Caco-2 (cell line): Measurements from ENCODE around the gene EEF1E1. TPM values are rescaled to one million over a fixed set of nuclear protein-coding genes. Genes with fewer than 3 reads are reported as not detected.

ENCODE experiments used
- BruUV-seq: library from RNA; stranded (reverse); fragments of 400-500 nt; replicated peaks from 2 replicates; lab custom pipeline; 2021; lab: Mats Ljungman, UMichigan
- CTCF ChIA-PET: fragments of 300-600 bp; sonication (Branson Sonifier 250); formaldehyde crosslinking; loops from one replicate; lab custom pipeline; 2022; ENCODE audit warnings: antibody characterized with exemption; lab: Charles Lee
- POLR2A ChIA-PET: fragments of 300-600 bp; sonication (Branson Sonifier 250); formaldehyde crosslinking; loops from one replicate; lab custom pipeline; 2022; ENCODE audit warnings: antibody characterized with exemption; lab: Charles Lee
- DNase-seq, 2 experiments: peaks; one replicate each; pipeline versions ENCODE4 v3.0.0 to v3.0.0-alpha.2; 2020 to 2022
- H3K27me3 ChIP-seq: replicated peaks from 2 replicates; pipeline ENCODE4 v1.6.0; 2011; ENCODE audit warnings: low read length; ENCODE audit not compliant: control insufficient read depth, insufficient read depth
- H3K36me3 ChIP-seq: 2 replicates; pipeline ENCODE4 v1.5.1; 2011; ENCODE audit warnings: low read length; ENCODE audit not compliant: control insufficient read depth, insufficient read depth
- H3K4me1 ChIP-seq: fragments of 250-450 bp; sonication (Bioruptor Pico); 2 replicates; pipeline ENCODE4 v1.5.1; 2020; ENCODE audit warnings: mild to moderate bottlenecking
- H3K4me3 ChIP-seq: 2 replicates; pipeline ENCODE4 v1.5.1; 2011; ENCODE audit warnings: low read depth, mild to moderate bottlenecking, control low read depth, low read length
- H3K9me3 ChIP-seq: fragments of 250-450 bp; sonication (Bioruptor Pico); 2 replicates; pipeline ENCODE4 v1.5.1; 2020; ENCODE audit warnings: mild to moderate bottlenecking, moderate library complexity
- H3K27ac Mint-ChIP-seq: one replicate; pipeline ENCODE4 v1.8.0; 2022; ENCODE audit warnings: mixed read lengths; ENCODE audit not compliant: unreplicated experiment
- H3K27me3 Mint-ChIP-seq: one replicate; pipeline ENCODE4 v1.8.0; 2022; ENCODE audit warnings: mixed read lengths; ENCODE audit not compliant: insufficient read depth, unreplicated experiment
- H3K36me3 Mint-ChIP-seq: one replicate; pipeline ENCODE4 v1.8.0; 2022; ENCODE audit warnings: mild to moderate bottlenecking, mixed read lengths; ENCODE audit not compliant: insufficient read depth, unreplicated experiment
- H3K4me1 Mint-ChIP-seq: one replicate; pipeline ENCODE4 v1.8.0; 2022; ENCODE audit warnings: low read depth, mixed read lengths; ENCODE audit not compliant: unreplicated experiment
- H3K4me3 Mint-ChIP-seq: one replicate; pipeline ENCODE4 v1.8.0; 2022; ENCODE audit warnings: mild to moderate bottlenecking, moderate library complexity, mixed read lengths; ENCODE audit not compliant: unreplicated experiment
- H3K9me3 Mint-ChIP-seq: one replicate; pipeline ENCODE4 v1.8.0; 2022; ENCODE audit warnings: mixed read lengths; ENCODE audit not compliant: unreplicated experiment
- intact Hi-C: fragments of 100-400 bp; cut with micrococcal nuclease; formaldehyde crosslinking; loops from one replicate; pipeline ENCODE4 v1.10.0; 2022; ENCODE audit not compliant: unreplicated experiment
- total RNA-seq: library from RNA; stranded (reverse); gene quantifications from 2 replicates; pipeline ENCODE4 v1.2.3, GENCODE V29; 2022
- TF ChIP-seq, protein P1 (sequence below), 2 experiments: fragments of 200-600 bp in 1 of 2; IDR thresholded peaks; 1 replicate in 1 of 2; 2 replicates in 1 of 2; pipeline versions ENCODE4 v1.5.1 to v1.8.0; 2011 to 2022; ENCODE audit warnings: antibody characterized with exemption in 1 of 2, control low read depth in 1 of 2, inconsistent platforms in 1 of 2, low read depth in 1 of 2, low read length in 1 of 2, mild to moderate bottlenecking in 1 of 2, moderate library complexity in 1 of 2; ENCODE audit not compliant: insufficient read depth in 1 of 2, severe bottlenecking in 1 of 2, unreplicated experiment in 1 of 2

The EEF1E1 gene
- total RNA-seq, 1 experiment from 2014 or later = 60.3 TPM

DNA sequence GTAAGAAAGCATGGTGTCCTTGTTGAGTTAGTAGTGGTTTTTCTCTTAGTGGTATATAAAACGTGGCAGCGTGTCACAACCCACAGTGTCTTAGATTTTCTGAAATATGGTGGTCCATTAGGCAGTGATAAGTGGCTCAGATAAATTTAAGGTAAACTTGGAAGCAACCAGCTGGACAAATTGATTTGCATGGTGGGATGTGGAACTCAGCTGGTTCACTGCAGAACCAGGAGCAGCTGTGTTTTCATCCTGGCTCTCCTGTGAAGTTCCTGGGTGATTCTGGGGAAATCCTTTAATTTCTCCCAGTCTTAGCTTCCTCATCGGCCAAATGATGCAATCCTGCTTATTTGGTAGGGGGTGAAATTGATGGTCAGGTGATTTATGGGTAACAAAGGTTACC lies 32.9 kb upstream of the EEF1E1 start:
- TF ChIP-seq, protein P1, sequence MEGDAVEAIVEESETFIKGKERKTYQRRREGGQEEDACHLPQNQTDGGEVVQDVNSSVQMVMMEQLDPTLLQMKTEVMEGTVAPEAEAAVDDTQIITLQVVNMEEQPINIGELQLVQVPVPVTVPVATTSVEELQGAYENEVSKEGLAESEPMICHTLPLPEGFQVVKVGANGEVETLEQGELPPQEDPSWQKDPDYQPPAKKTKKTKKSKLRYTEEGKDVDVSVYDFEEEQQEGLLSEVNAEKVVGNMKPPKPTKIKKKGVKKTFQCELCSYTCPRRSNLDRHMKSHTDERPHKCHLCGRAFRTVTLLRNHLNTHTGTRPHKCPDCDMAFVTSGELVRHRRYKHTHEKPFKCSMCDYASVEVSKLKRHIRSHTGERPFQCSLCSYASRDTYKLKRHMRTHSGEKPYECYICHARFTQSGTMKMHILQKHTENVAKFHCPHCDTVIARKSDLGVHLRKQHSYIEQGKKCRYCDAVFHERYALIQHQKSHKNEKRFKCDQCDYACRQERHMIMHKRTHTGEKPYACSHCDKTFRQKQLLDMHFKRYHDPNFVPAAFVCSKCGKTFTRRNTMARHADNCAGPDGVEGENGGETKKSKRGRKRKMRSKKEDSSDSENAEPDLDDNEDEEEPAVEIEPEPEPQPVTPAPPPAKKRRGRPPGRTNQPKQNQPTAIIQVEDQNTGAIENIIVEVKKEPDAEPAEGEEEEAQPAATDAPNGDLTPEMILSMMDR (IDR thresholded peaks at IDR 0.05; ENCODE audit: insufficient read depth in 1 of 2, low read depth in 1 of 2, low read length in 1 of 2, severe bottlenecking in 1 of 2, unreplicated experiment in 1 of 2) = no peak
- Mint-ChIP-seq H3K9me3 (no peaks in the 10 kb centered on the region), H3K4me1 (peaks cover 13% of the 10 kb centered on the region), H3K27ac (no peak overlapping the region), H3K4me3 (no peak overlapping the region), H3K27me3 (no peaks in the 10 kb centered on the region), H3K36me3 (peaks cover 5% of the 10 kb centered on the region)
- Histone ChIP-seq H3K9me3 (no peaks in the 10 kb centered on the region), H3K4me3 (no peak overlapping the region), H3K36me3 (no peaks in the 10 kb centered on the region), H3K27me3 (no peaks in the 10 kb centered on the region), H3K4me1 (peaks cover 17% of the 10 kb centered on the region)
- intact Hi-C loops = loop anchor here (10.0 kb wide), 1 partner anchor 570 kb away; no protein-coding TSS in a partner anchor
- CTCF ChIA-PET = interaction anchor here (1.4 kb wide), 1 partner anchor 84 kb away, joined by 5 read pairs; no protein-coding TSS in a partner anchor
- DNase-seq = no peak
- POLR2A ChIA-PET = no interaction called here
- BruUV-seq = no TSS peak

DNA sequence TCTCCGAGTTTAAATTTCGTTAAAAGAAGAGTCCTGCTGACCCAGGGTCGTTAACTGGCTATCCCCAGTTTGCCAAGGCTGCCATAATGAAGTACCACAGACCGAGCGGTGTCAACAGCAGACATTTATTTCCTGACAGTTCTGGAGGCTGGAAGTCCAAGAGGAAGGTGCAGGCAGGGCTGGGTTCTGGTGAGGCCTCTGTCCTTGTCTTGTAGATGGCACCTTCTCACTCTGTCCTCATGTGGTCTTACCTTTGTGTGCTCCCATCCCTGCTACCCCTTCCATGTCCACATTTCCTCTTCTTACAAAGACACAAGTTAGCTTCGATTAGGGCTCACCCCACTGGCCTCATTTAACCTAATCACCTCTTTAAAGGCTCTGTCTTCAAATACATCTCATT lies 29.8 kb upstream of the EEF1E1 start:
- Mint-ChIP-seq H3K4me1 (peaks cover 13% of the 10 kb centered on the region), H3K4me3 (no peak overlapping the region), H3K27ac (peak overlapping the region; percentile 87), H3K27me3 (no peaks in the 10 kb centered on the region), H3K36me3 (peaks cover 5% of the 10 kb centered on the region), H3K9me3 (no peaks in the 10 kb centered on the region)
- CTCF ChIA-PET = interaction anchor here (0.6 to 2.6 kb wide), 4 partner anchors 30 to 774 kb away, joined by 3 to 91 read pairs (median 6); partner anchors contain the start of gene EEF1E1
- DNase-seq = no peak
- H3K27me3 ChIP-seq = no peaks in the 10 kb centered on the region
- POLR2A ChIA-PET = no interaction called here
- H3K4me1 ChIP-seq = peaks cover 11% of the 10 kb centered on the region
- no peaks in the 10 kb centered on the region for H3K36me3 ChIP-seq
- TF ChIP-seq, protein P1 (IDR thresholded peaks at IDR 0.05; ENCODE audit: insufficient read depth in 1 of 2, low read depth in 1 of 2, low read length in 1 of 2, severe bottlenecking in 1 of 2, unreplicated experiment in 1 of 2) = no peak
- no peaks in the 10 kb centered on the region for H3K9me3 ChIP-seq
- intact Hi-C loops = loop anchor here (5.0 to 10.0 kb wide), 2 partner anchors 573 to 850 kb away; no protein-coding TSS in a partner anchor
- no peak overlapping the region for H3K4me3 ChIP-seq
- BruUV-seq = no TSS peak

DNA sequence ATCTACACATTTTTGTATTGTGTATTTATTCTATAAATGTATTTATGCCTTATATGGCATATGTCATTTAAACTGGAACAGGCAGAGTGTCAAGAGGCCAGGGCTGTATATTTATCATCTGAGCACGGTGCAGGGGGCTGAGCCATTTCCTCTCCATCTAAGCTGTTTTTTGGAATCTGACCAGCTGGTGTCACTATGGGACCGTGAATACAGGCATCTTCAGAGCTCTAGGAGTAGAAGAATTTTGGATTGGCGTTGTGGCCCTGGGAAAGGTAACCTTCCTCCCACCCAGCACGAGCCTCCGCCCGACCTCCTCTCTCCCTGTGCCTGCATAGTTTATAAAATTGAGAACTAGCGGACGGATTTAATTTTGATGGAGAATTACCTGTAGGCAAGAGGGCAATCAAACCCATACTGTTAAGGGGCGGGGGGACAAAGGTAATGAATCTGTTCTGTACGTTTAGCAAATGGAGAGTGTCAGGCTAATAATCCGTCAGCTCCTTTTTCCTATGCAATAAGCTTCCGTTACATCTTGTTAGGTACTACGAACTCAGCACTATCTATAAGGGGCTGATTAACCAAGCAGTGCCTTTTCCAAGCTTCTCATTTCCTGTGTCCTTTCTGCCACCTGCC lies 29.0 kb upstream of the EEF1E1 start:
- Mint-ChIP-seq H3K9me3 (no peaks in the 10 kb centered on the region), H3K4me3 (peak overlapping the region; percentile 46), H3K4me1 (peaks cover 13% of the 10 kb centered on the region), H3K27ac (peak overlapping the region; percentile 87), H3K36me3 (peaks cover 5% of the 10 kb centered on the region), H3K27me3 (no peaks in the 10 kb centered on the region)
- intact Hi-C loops = loop anchor here (1.0 to 10.0 kb wide), 6 partner anchors 23 to 851 kb away; no protein-coding TSS in a partner anchor
- no peaks in the 10 kb centered on the region for H3K27me3 ChIP-seq
- H3K4me1 ChIP-seq = peaks cover 5% of the 10 kb centered on the region; the same call in 1 of the 2 replicates
- ChIA-PET CTCF (interaction anchor here (0.7 to 2.6 kb wide), 11 partner anchors 24 to 774 kb away, joined by 3 to 91 read pairs (median 4); partner anchors contain the start of gene EEF1E1), POLR2A (interaction anchor here (0.5 to 0.8 kb wide), 3 partner anchors 62 to 1176 kb away, joined by 3 to 4 read pairs (median 3); no protein-coding TSS in a partner anchor)
- TF ChIP-seq, protein P1 (IDR thresholded peaks at IDR 0.05; ENCODE audit: insufficient read depth in 1 of 2, low read depth in 1 of 2, low read length in 1 of 2, severe bottlenecking in 1 of 2, unreplicated experiment in 1 of 2) = peak; percentile 49 to 77
- peak; percentile 73 to 80 for DNase-seq
- BruUV-seq = no TSS peak
- H3K9me3 ChIP-seq = no peaks in the 10 kb centered on the region
- H3K36me3 ChIP-seq = no peaks in the 10 kb centered on the region
- H3K4me3 ChIP-seq = no peak overlapping the region
